Ovary (tissue), 3 donors: ENCODE data around the gene VGLL2.

Experiments
- CTCF ChIP-seq, 3 donors: fragments of 450-650 bp in 2 of 3; fragments of 200-600 bp in 1 of 3; IDR thresholded peaks; one replicate each; pipeline versions ENCODE4 v1.5.1 to v1.8.0; 2016 to 2022; ENCODE audit warnings: antibody characterized with exemption in 3 of 3, mild to moderate bottlenecking in 1 of 3
- EP300 ChIP-seq: sonication (generic); formaldehyde crosslinking; IDR thresholded peaks from one replicate; pipeline ENCODE4 v1.6.1; 2017; ENCODE audit warnings: antibody characterized with exemption
- POLR2A ChIP-seq: fragments of 450-650 bp; IDR thresholded peaks from one replicate; pipeline ENCODE4 v1.6.1; 2017; ENCODE audit warnings: antibody characterized with exemption, mild to moderate bottlenecking, moderate library complexity
- donor health status: DM: no; HTN: no; CAD: no.

GRCh38 chr6:117253785-117254184 lies 11.6 kb upstream of the VGLL2 start:
- TF ChIP-seq CTCF (IDR thresholded peaks at IDR 0.05) (no peak), POLR2A (no peak), EP300 (no peak)
